GOT3 (cell line): Measurements from ENCODE around the gene SNRNP48.

Experiments
- DNase-seq: peaks from one replicate; lab custom pipeline; 2025; ENCODE audit warnings: mixed read lengths; lab: John Stamatoyannopoulos, UW

Gene SNRNP48

GRCh38 chr6:7589949-7590917, at the start of gene SNRNP48:
TSS of gene SNRNP48 (plus strand) at chr6:7590198. CDS start at chr6:7590258, 60 bp downstream.
- peak; percentile 67 for DNase-seq

- no peak for DNase-seq
Measured at GRCh38 chr6:7540595-7540994, 49.4 kb upstream of the SNRNP48 start.

- no peak for DNase-seq
Measured at GRCh38 chr6:7541175-7542064, 48.6 kb upstream of the SNRNP48 start, which contains the start of gene DSP. TSS of gene DSP (plus strand) at chr6:7541671. CDS start at chr6:7541916, 245 bp downstream.

GRCh38 chr6:7542065-7542873, 47.7 kb upstream of the SNRNP48 start:
- no peak for DNase-seq

- DNase-seq, result no peak
Measured at GRCh38 chr6:7542874-7543624, 46.9 kb upstream of the SNRNP48 start.

GRCh38 chr6:7543789-7544424, 46.1 kb upstream of the SNRNP48 start:
- no peak for DNase-seq

- no peak for DNase-seq
Measured at GRCh38 chr6:7544597-7544996, 45.4 kb upstream of the SNRNP48 start.

- DNase-seq, result no peak
Measured at GRCh38 chr6:7545316-7546019, 44.5 kb upstream of the SNRNP48 start.

GRCh38 chr6:7546020-7546369, 44.0 kb upstream of the SNRNP48 start:
- DNase-seq, result no peak

GRCh38 chr6:7546383-7546782, 43.6 kb upstream of the SNRNP48 start:
- DNase-seq, result no peak

GRCh38 chr6:7546896-7547295, 43.1 kb upstream of the SNRNP48 start:
- no peak for DNase-seq

- DNase-seq, result no peak
Measured at GRCh38 chr6:7547315-7547714, 42.7 kb upstream of the SNRNP48 start.

GRCh38 chr6:7550433-7550801, 39.6 kb upstream of the SNRNP48 start:
- DNase-seq, result no peak

- no peak for DNase-seq
Measured at GRCh38 chr6:7554533-7555275, 35.3 kb upstream of the SNRNP48 start.

GRCh38 chr6:7555671-7556070, 34.3 kb upstream of the SNRNP48 start:
- DNase-seq, result no peak

GRCh38 chr6:7556394-7557106, 33.4 kb upstream of the SNRNP48 start:
- no peak for DNase-seq

- no peak for DNase-seq
Measured at GRCh38 chr6:7557652-7558051, 32.3 kb upstream of the SNRNP48 start.

GRCh38 chr6:7558781-7559180, 31.2 kb upstream of the SNRNP48 start:
- no peak for DNase-seq

- no peak for DNase-seq
Measured at GRCh38 chr6:7559196-7559595, 30.8 kb upstream of the SNRNP48 start.
